Astrocyte (in vitro differentiated cells and primary cell): Measurements from ENCODE around the gene PDP2. TPM values are rescaled to one million over a fixed set of nuclear protein-coding genes. Genes with fewer than 3 reads are reported as not detected.

ENCODE experiments used
- DNase-seq: peaks from one replicate; pipeline ENCODE4 v3.0.0-alpha.2; 2010; ENCODE audit warnings: low read depth
- FAIRE-seq: peaks from 2 replicates; lab custom pipeline; 2011; peaks lifted over from hg19 to GRCh38; lab: Jason Lieb, UNC
- H2AFZ ChIP-seq: 2 replicates; pipeline ENCODE4 v1.6.0; 2012; ENCODE audit warnings: low read depth, low read length, inconsistent platforms
- H3K27ac ChIP-seq: 2 replicates; pipeline ENCODE4 v1.5.1; 2011; ENCODE audit warnings: low read depth, low read length, inconsistent platforms
- H3K27me3 ChIP-seq: 2 replicates; pipeline ENCODE4 v1.6.0; 2011; ENCODE audit warnings: low read length, inconsistent platforms; ENCODE audit not compliant: insufficient read depth
- H3K36me3 ChIP-seq: 2 replicates; pipeline ENCODE4 v1.5.1; 2011; ENCODE audit warnings: low read length, inconsistent platforms; ENCODE audit not compliant: insufficient read depth
- H3K4me1 ChIP-seq: 2 replicates; pipeline ENCODE4 v1.5.1; 2011; ENCODE audit warnings: low read length, inconsistent platforms; ENCODE audit not compliant: insufficient read depth
- H3K4me2 ChIP-seq: 2 replicates; pipeline ENCODE4 v1.6.0; 2012; ENCODE audit warnings: low read length, inconsistent platforms
- H3K4me3 ChIP-seq: 2 replicates; pipeline ENCODE4 v1.5.1; 2011; ENCODE audit warnings: low read depth, mild to moderate bottlenecking, low read length, inconsistent platforms; ENCODE audit not compliant: insufficient read depth
- H3K79me2 ChIP-seq: 2 replicates; pipeline ENCODE4 v1.6.0; 2012; ENCODE audit warnings: mild to moderate bottlenecking, low read length, inconsistent platforms; ENCODE audit not compliant: insufficient read depth
- H3K9ac ChIP-seq: 2 replicates; pipeline ENCODE4 v1.6.0; 2012; ENCODE audit warnings: mild to moderate bottlenecking, low read length, inconsistent platforms
- H3K9me3 ChIP-seq: 2 replicates; pipeline ENCODE4 v1.5.1; 2012; ENCODE audit warnings: low read depth, mild to moderate bottlenecking, low read length, inconsistent platforms; ENCODE audit not compliant: insufficient read depth
- H4K20me1 ChIP-seq: 2 replicates; pipeline ENCODE4 v1.6.0; 2012; ENCODE audit warnings: low read length, inconsistent platforms; ENCODE audit not compliant: insufficient read depth
- H3K27ac Mint-ChIP-seq: one replicate; pipeline ENCODE4 v1.8.0; 2021; ENCODE audit warnings: mild to moderate bottlenecking, mixed read lengths; ENCODE audit not compliant: unreplicated experiment
- H3K27me3 Mint-ChIP-seq: one replicate; pipeline ENCODE4 v1.8.0; 2021; ENCODE audit warnings: low read depth, mixed read lengths; ENCODE audit not compliant: unreplicated experiment
- H3K36me3 Mint-ChIP-seq: one replicate; pipeline ENCODE4 v1.8.0; 2021; ENCODE audit warnings: low read depth, mixed read lengths; ENCODE audit not compliant: unreplicated experiment
- H3K4me1 Mint-ChIP-seq: one replicate; pipeline ENCODE4 v1.8.0; 2021; ENCODE audit warnings: low read depth, mixed read lengths; ENCODE audit not compliant: unreplicated experiment
- H3K4me3 Mint-ChIP-seq: one replicate; pipeline ENCODE4 v1.8.0; 2021; ENCODE audit warnings: mild to moderate bottlenecking, moderate library complexity, mixed read lengths; ENCODE audit not compliant: unreplicated experiment
- H3K9me3 Mint-ChIP-seq: one replicate; pipeline ENCODE4 v1.8.0; 2021; ENCODE audit warnings: mild to moderate bottlenecking, mixed read lengths; ENCODE audit not compliant: unreplicated experiment
- EZH2 ChIP-seq: IDR thresholded peaks from 2 replicates; pipeline ENCODE4 v1.6.1; 2012; ENCODE audit warnings: mild to moderate bottlenecking, low read length, inconsistent platforms; ENCODE audit not compliant: insufficient read depth
- total RNA-seq: library from RNA; stranded (reverse); gene quantifications from 2 replicates; pipeline ENCODE4 v1.2.1, GENCODE V29; 2021
- TF ChIP-seq, protein P1 (sequence below): IDR thresholded peaks from 2 replicates; pipeline ENCODE4 v1.5.1; 2011; ENCODE audit warnings: low read depth, mild to moderate bottlenecking, inconsistent platforms, low read length, moderate library complexity; ENCODE audit not compliant: insufficient read depth

Gene PDP2
- total RNA-seq, 1 donor from 2014 or later = 16.8 TPM

DNA sequence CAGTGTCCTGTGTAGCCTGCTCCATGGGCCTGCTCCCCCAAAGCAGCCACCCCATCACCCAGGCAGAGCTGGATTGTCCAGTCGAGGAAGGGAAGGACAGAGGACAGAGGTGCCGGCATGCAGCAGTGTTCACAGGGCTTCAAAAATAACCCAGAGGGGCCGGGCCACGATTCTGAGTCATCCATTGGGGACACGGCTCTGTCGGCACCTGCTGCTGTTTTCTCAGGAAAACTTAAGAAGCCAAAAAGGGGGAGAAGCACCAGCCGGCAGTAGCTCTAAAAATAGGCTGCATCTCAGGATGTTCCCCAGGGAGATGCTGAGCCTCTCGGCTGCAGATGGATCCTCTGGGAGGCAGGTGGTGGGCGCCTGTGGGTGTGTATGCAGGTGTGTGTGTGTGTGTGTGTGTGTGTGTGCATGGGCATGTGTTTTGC is 34.5 kb upstream of the PDP2 start:
- Mint-ChIP-seq H3K9me3 (peaks cover 11% of the 10 kb centered on the region), H3K27ac (no peak overlapping the region), H3K4me1 (peaks cover 5% of the 10 kb centered on the region), H3K27me3 (peaks cover 78% of the 10 kb centered on the region), H3K4me3 (peak overlapping the region; percentile 58), H3K36me3 (peaks cover 5% of the 10 kb centered on the region)
- H2AFZ ChIP-seq = no peak overlapping the region
- TF ChIP-seq EZH2 = no peak
- TF ChIP-seq, protein P1, sequence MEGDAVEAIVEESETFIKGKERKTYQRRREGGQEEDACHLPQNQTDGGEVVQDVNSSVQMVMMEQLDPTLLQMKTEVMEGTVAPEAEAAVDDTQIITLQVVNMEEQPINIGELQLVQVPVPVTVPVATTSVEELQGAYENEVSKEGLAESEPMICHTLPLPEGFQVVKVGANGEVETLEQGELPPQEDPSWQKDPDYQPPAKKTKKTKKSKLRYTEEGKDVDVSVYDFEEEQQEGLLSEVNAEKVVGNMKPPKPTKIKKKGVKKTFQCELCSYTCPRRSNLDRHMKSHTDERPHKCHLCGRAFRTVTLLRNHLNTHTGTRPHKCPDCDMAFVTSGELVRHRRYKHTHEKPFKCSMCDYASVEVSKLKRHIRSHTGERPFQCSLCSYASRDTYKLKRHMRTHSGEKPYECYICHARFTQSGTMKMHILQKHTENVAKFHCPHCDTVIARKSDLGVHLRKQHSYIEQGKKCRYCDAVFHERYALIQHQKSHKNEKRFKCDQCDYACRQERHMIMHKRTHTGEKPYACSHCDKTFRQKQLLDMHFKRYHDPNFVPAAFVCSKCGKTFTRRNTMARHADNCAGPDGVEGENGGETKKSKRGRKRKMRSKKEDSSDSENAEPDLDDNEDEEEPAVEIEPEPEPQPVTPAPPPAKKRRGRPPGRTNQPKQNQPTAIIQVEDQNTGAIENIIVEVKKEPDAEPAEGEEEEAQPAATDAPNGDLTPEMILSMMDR = no peak
- peaks cover 9% of the 10 kb centered on the region for H3K4me1 ChIP-seq
- H3K27ac ChIP-seq = no peak overlapping the region
- DNase-seq = no peak
- H4K20me1 ChIP-seq = peaks cover 5% of the 10 kb centered on the region
- no peak overlapping the region for H3K4me3 ChIP-seq
- no peaks in the 10 kb centered on the region for H3K36me3 ChIP-seq
- H3K9me3 ChIP-seq = no peaks in the 10 kb centered on the region
- peaks cover 39% of the 10 kb centered on the region for H3K27me3 ChIP-seq
- FAIRE-seq = no peak
- H3K79me2 ChIP-seq = no peaks in the 10 kb centered on the region
- no peak overlapping the region for H3K9ac ChIP-seq
- no peak overlapping the region for H3K4me2 ChIP-seq

- FAIRE-seq (no peak), DNase-seq (no peak)
- Histone ChIP-seq H3K4me1 (peaks cover 9% of the 10 kb centered on the region), H2AFZ (no peak overlapping the region), H3K79me2 (no peaks in the 10 kb centered on the region), H3K27ac (no peak overlapping the region), H3K9me3 (no peaks in the 10 kb centered on the region), H3K27me3 (peaks cover 39% of the 10 kb centered on the region), H3K36me3 (no peaks in the 10 kb centered on the region), H3K4me3 (no peak overlapping the region), H3K9ac (no peak overlapping the region), H3K4me2 (no peak overlapping the region), H4K20me1 (peaks cover 5% of the 10 kb centered on the region)
- Mint-ChIP-seq H3K4me3 (peak overlapping the region; percentile 58), H3K27ac (no peak overlapping the region), H3K9me3 (peaks cover 11% of the 10 kb centered on the region), H3K36me3 (peaks cover 5% of the 10 kb centered on the region), H3K27me3 (peaks cover 78% of the 10 kb centered on the region), H3K4me1 (peaks cover 5% of the 10 kb centered on the region)
- TF ChIP-seq, protein P1 = no peak
- no peak for TF ChIP-seq EZH2
Measured at GRCh38 chr16:66846266-66846665, 34.0 kb upstream of the PDP2 start.

DNA sequence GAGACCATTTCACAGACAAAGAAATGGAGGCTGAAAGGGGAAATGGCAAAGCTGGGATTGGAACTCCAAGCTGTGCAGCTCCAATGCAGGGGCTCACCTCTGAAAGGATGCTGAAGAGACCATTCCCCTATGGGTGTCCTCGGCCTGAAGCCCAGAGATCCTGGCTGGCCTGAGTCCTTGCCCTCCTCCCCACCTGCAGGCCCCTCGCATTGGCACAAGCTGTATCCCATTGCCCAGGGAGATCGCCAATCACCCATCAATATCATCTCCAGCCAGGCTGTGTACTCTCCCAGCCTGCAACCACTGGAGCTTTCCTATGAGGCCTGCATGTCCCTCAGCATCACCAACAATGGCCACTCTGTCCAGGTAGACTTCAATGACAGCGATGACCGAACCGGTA is 33.5 kb upstream of the PDP2 start:
- peaks cover 78% of the 10 kb centered on the region for H3K27me3 Mint-ChIP-seq
- Histone ChIP-seq H3K4me3 (no peak overlapping the region), H3K9me3 (no peaks in the 10 kb centered on the region), H3K79me2 (no peaks in the 10 kb centered on the region), H3K4me1 (peaks cover 9% of the 10 kb centered on the region), H3K27ac (no peak overlapping the region), H4K20me1 (peaks cover 5% of the 10 kb centered on the region), H3K9ac (no peak overlapping the region), H3K27me3 (peaks cover 39% of the 10 kb centered on the region), H3K36me3 (no peaks in the 10 kb centered on the region), H3K4me2 (no peak overlapping the region), H2AFZ (no peak overlapping the region)
- peaks cover 5% of the 10 kb centered on the region for H3K4me1 Mint-ChIP-seq
- H3K9me3 Mint-ChIP-seq = peaks cover 11% of the 10 kb centered on the region
- DNase-seq (no peak), FAIRE-seq (no peak)
- no peak overlapping the region for H3K4me3 Mint-ChIP-seq
- H3K36me3 Mint-ChIP-seq = peaks cover 5% of the 10 kb centered on the region
- TF ChIP-seq, protein P1 = no peak
- no peak for TF ChIP-seq EZH2
- no peak overlapping the region for H3K27ac Mint-ChIP-seq
